Stimulated activated CD8-positive, alpha-beta memory T cell treated with anti-CD3 and anti-CD28 coated beads, Interleukin-15, amount 100 ng/mL, for 24 hours (primary cell): ENCODE data around the gene BHLHE41.

ENCODE experiments used
- DNase-seq: peaks from one replicate; pipeline ENCODE4 v3.0.0-alpha.2; 2020; ENCODE audit warnings: low read depth

Gene BHLHE41

DNA sequence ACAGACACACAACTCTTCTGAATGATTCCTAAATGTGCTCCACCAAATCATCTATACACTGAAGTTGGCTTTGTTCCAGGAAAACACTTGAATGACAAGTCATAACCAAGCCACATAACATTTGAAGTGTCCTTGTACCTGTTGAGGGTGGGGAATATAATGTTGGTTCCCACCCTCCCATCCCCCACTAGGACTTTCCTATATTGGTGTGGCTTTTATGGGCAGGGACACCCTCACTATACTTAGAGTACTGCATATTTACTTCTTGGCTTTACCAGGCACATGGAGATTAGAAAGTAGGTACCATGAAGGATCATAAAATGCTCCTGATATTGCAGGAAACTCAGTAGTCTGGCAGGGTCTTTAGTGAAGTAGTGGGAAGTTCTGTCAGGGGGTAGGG is 9.7 kb upstream of the BHLHE41 start:
- DNase-seq, result no peak

DNA sequence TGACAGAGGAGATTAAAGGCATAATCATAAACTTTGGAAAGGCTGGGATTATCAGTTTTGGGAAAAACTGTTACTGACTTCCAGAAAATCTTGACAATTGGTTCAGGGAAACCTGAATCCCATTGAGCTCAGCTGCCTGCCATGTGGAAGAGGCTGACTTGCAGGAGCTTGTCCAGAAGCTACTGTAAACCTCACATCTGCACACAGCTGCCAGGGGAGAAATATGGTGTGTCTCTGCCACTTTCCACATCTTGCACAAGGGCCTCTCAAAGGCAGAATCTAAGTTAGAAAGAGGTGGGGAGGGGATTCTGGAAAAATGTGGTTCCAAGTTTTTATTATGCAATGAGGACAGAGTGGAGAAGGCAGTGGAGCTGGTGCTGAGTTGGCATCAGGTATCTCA is 8.7 kb upstream of the BHLHE41 start:
- no peak for DNase-seq

DNA sequence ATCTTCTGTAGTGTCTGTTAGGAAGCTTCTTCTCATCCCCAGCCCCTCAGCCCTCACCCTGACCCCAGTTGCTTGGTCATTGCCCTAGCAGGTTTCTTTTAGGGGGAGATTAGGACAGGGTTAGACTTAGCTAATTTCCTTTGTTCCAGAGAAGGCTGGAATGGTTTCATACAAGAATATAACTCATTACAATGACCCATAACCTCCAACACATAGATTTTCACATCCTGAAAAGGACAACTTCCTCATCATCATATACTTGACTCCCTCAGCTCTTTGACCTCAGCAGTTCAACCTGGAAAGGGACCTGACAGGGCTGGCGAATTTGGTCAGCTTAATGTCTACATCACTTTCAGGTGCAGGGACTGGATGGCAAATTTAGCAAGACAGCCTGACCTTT is 8.0 kb upstream of the BHLHE41 start:
- DNase-seq, result no peak

DNA sequence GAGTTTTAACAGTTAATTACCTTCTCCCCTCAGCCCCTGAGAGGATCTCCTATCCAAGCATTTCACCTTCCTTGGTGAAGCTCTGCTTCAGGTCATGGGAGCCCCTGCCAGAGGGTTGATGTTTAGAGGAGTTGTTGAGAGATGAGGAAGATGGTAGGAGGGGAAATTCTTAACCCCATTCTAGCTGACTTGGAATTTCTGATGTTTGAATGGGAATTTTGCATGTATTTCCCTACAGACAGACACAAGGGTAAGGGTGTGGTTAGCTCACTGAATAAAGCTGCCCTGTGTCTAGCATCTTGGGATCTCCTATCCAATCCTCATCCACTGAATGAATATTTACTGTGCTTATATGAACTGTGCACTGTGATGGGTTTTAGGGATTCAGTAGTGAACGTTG is 7.1 kb upstream of the BHLHE41 start:
- no peak for DNase-seq

DNA sequence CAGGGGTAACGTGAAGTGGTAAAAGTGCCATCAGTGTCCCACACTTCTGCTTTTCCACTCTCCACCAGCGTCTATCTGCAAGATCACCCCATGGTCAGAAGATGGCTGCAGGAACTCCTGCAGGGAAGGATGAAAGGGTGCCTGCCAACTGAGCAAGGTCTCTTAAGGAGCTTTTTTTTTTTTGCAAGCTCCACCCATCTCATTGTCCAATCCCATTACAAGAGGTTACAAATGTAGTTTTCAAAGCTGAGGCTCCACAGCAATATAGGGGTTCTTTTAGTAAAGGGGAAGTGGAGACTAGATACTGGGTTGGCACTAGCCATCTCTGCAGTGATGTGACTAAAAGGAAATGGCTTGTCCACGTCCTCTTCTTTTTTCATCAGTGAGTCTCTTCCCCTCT is 5.9 kb upstream of the BHLHE41 start:
- no peak for DNase-seq

DNA sequence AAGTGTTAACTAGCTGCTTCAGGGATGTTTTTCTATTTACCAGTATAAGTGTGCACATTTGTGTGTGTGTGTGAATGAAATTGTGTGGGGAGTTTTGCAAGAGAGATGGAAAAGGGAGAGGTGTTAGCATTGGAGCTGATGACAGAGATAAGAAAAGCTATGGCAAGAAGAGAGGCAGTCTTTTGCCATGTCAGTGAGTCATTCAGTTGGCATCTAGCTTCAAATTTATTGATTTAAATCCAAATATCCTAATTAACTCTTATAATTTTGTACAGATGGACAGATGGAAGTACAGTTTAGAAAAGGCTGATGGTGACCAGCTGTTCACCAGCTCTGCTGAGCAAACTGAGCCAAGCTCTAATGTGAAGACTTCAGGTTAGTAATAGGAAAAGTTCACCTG is 3.3 kb upstream of the BHLHE41 start:
- no peak for DNase-seq

DNA sequence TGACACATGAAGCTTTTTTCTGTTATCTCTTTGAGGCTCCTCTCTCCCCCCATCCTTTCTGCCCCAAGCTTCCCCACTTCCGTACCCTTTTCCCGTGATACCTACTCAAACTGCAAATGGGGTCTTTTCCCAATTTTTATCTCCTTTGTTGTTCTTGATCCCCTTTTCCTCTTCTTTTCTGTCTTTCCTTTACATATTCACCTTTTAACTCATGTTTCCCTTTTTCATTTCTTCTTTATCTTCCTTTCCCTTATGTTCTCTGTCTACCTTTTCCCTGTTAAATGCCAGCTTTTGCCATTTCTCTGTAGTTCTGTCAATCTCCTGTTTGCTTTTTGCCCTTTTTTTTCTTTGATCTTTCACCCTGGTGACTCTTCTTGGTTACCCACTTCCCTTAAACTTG is 2.6 kb upstream of the BHLHE41 start:
- DNase-seq, result no peak

DNA sequence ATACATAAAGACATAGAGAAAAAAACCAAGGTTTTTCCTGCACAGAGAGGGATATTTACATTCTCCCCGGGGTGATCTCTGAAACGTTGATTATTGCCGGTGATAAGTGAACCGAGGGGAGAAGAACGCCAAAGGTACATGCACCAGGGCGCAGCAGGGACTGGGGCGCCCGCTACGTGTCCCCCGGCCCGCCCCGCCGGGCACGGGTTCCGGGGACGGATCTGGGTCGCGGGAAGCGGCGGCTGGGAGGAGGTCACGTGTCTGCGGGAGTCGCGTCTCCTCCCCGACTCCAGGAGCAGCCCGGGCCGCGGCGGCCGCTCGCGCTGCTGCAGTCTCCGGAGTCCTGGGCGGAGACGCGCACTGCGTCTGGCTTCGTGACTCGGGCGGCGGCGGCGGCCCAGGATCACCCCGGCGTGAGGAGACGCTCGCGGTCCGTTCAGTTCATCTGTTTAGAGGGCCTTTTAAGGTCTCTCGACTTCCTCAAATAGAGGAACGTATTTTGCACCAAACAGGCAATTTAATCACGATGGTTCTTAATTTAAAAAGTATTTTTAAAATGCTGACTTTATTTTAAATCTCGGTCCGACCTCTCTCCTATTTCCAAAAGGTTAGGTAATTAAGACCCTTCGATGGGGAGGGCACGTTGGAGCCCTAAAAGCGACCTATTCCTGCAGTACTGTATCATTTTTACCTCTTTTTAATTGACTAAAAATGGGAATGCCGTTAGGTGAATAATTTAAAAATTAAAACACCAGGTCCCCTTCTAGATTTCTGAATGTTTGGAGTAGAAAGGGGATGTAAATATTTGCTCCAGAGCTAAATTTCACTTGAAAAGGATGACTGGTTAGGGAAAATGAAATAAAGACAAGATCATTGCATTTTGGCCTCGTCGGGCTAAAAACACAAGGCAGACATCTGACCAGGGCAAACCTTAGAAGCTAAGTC is 1.8 kb upstream of the BHLHE41 start:
- DNase-seq, result no peak

DNA sequence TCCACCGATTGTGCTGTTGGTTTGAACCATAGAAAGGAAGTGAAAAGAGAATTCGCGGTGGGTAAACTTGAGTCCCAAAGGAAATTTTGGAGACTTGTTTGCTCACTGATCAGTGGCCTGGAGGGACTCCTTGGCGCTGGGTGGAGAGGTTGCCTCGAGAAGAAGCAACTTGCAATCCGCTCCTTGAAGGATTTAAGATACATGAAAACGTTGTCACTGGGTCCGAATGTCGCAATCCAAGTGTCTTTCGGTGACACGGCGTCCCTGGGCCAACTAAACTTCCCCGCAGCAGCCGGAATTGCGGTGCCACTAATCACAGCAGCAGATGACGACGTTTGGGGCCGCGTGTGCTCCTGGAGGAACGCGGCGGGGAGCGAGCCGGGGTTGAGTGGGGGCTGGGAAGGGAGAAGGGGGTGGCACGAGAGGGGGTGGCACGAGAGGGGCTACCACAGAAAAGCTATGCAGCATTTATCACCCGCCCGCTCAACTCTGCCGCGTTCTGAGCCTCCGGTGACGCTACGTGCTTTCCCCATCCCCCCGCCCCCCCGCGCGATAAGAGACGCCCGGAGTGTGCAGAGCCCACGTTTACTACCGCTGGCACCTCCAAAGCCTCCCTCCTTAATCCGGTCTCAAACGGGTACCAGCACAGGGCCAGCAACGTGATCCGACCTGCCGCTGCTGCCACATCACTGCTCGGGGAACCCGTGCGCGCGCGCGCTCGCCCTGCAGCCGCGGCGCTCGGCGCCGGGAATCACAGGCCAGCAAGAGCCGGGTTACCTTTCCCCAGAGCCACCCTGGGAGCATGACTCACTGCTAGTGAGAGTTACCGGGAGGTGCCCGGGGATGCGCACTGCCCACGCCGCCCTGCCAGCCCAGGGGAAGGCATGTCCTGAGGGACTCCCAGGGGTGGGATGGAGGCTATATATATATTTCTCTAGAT is 833 bp upstream of the BHLHE41 start:
- no peak for DNase-seq

DNA sequence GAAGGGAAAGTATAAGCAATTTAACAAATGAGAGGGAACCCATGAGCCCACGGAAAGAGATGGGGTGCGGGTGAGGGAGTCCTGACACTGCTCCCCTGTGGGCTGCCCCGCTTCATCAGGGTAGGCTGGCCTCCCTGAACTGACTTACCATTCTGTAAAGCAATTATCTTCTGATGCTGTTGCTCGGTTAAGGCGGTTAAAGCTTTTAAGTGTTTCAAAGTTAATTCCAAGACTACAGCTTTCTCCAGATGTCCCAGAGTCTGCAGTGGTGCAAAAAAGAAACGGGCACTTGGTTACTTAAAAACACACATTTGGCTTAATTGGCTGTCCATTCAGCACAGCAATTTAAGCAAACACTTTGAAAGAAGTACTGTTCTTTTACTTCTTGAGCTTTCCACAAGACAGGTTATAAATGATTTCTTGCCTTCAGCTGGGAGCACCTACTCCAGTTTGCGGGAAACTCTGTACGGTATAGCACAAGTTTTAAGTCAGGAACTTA is 1.3 kb downstream of the BHLHE41 start:
- DNase-seq, result no peak

DNA sequence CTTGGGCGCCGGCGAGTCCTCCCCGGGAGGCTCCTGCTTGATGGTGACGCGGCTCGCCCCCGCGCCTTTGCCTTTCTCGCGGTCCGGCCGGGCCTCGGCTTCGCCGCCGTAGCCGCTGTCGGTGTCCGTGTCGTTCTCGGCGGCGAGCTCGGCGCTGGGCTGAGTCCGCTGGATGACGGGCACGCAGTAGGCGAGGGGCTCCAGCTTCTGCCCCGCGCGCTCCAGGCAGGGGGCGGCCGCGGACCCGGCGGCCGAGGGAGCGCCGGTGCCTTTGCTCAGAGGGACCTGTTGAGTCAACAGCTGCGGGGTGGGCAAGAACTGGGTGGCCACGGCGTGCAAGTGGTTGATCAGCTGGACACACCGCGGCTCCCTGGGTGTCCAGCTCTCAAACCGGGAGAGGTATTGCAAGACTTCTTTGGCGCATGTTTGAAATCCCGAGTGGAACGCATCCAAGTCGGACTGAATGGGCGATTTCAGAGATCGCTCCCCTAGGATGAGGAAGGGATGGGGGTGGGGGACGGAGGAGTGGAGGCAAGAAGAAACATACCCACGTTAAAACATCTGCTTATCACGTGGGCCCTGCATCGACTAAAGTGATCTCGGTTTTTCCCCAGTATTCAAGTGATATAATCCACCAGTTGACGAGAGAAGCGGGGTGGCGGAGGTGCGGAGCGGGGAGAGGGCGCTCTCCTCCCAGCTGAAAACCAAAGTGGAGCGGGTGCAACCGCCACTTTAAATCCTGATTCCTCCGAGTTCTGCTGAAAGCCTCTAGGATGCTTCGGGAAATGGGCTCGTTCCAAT is 2.0 kb downstream of the BHLHE41 start:
- no peak for DNase-seq

DNA sequence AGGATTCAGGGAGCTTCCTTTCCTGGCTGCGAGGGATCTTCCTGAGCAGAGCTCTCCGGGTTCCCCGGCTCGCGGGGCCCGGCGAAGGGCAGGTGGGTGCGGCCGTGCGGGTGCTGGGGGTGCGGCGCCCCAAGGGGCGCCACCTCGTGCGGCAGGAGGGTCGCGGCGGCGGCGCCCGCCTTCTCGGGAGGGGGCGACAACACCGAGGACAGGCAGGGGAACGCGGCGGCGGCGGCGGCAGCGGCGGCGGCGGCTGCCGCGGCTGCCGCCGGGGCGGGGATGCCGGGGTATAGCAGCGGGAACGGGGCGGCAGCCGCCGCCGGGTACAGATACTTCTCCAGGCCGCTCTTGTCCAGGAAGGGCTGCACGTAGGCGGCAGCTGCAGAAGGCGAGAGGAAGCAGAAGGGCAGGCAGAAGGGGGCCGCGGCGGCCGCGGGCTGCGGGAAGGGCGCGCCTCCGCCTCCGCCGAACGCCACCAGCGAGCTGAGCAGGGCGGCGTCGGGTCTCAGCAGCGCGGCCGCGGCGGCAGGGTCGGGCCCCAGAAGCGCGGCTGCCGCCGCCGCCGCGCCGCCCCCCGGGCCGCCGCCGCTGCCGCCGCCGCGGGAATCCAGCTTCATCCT is 2.7 kb downstream of the BHLHE41 start:
- no peak for DNase-seq

DNA sequence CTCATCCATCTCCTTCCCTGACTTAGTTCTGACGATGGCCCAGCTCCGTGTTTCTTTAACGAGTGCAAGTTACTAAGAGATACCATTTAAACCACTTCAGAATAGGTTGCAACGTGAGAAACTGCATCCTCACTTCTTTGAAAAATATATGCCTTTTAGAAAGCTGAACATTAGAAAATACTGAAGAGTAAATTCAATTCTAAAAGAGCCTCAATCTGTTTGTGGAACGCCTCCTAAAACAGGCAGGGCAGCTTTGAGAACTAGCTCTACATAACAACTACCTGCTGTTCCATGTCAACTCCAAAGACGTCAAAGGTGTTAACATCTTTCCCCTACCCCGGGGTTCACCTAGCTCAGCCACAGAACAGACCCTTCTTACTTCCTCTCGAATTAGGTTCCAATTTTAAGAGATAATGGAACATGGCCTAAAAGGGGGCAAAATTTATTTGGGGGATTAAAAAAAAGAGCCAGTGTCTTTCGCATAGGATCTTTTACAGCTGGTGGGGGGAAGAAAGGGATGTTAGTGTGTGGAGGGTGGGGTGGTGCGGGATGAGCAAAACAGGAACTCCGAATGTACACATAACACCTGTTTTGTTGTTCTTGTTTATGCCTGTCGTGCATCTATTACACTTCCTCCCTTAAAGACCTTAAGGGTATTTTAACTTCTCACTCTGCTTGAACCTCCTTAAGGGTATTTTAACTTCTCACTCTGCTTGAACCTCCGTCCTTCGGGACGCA is 3.3 kb downstream of the BHLHE41 start:
- DNase-seq, result no peak

DNA sequence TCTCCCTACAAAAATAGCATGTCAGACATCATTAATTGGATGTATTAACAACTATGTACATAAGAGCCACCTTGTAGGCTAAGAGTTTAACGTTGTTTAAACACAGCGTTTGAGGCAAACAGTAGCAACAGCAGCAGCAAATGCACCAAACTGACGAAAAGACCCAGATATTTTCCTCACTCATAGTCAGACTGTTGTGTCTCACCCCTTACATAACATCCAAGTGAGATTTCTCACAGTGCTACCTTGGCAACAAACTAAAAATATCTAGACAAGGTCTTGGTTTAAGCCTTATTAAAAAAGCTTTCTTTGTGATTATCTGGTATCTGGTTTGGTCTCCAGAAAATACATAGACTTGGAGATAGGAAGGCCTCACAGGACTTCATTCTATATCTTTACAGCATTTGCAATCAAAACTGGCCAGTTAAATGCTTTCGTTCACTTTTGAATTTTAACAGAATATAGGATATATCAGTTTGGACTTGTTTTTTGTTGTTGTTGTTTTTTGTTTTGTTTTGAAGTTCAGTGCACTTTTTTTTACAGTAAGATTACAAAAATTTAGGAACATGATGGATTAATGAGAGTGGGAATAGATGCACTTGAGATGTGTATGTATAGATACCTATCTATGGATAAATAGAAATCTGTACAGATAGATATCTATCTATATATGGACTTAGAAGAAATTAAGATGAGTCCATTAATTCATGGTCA is 4.1 kb downstream of the BHLHE41 start:
- no peak for DNase-seq

DNA sequence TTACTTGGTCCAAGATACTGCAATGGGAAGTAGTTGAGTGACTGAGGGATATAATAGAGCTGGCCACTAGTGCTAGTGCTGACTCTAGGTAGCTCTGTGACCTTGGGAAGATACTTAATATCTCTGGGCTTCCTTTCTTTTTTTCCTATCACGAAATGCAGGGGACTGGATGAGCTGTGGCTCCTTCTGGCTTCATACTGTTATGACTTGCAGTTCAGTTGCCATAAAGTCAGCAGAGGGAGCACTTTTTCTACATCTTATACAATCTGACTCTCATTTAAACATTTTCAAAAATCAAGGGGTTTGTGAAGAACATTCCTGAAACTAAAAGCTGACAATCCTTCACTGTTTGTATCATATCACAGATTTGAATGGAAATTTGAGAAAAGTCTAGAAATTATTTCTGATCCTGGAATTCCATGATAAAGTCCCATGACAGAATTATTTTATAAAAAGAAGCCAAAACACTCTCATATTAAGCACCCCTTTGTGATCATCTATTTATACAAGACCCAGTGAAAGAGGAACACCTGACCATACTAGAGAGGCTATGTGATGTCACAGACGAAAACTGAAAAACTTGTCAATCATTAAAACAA is 5.3 kb downstream of the BHLHE41 start:
- DNase-seq, result no peak

DNA sequence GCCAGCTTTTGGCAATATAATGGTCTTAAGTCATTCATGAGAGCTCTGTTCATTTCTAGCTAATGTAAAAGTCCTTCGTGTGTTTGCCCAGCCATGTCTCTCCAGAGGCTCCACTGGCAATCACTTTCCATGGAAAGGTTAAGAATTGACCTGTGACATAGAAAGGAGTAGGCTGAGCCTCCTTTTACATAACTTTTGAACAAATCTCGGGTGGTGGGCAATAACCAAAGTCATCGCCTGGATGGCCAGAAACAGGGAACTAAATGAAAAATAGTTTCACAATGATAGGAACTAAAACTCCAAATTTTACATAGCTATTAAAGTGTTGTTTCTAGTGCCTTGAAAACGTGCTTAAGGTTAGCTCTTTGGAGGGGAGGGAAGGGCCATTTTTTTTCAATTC is 6.5 kb downstream of the BHLHE41 start:
- no peak for DNase-seq

DNA sequence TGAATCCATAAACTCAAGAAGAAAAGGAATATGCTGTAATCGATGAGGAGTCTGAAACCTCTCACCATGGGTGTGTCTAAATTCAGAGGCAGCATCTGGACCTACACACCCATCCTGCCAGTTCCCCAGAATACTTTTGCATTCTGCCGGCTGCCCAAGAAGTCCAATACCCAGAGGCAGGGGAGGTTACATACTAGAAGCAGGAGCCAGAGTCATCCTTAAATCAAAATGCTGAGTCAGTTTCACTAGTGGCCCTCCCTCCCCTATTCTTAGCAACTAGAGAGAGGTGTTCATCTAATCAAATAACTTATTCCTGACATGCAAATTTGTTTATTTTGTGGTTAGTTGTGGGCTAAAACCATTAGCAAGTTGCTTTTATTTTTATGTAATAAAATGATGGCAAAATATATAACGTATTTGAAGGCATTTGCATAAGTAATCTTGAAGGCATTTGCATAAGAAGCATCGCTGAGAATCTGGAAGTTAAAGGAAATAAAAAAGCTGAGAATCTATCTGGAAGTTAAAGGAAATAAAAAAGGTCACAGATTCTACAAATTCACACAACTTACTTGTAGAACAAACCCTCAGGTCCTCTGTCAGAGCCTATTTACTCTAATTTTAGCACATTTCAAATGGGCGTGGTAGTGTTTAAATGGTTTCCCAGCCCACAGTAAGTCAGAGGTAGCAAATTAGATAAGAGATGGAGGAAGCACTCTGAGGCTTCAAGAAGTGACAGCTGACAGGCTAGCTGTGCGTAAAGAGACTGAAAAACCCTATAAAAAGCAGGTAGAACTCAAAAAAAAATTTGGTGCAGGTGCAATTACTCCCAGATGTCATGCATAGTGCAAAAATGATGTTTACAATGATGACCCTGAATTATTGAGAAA is 7.8 kb downstream of the BHLHE41 start:
- no peak for DNase-seq

DNA sequence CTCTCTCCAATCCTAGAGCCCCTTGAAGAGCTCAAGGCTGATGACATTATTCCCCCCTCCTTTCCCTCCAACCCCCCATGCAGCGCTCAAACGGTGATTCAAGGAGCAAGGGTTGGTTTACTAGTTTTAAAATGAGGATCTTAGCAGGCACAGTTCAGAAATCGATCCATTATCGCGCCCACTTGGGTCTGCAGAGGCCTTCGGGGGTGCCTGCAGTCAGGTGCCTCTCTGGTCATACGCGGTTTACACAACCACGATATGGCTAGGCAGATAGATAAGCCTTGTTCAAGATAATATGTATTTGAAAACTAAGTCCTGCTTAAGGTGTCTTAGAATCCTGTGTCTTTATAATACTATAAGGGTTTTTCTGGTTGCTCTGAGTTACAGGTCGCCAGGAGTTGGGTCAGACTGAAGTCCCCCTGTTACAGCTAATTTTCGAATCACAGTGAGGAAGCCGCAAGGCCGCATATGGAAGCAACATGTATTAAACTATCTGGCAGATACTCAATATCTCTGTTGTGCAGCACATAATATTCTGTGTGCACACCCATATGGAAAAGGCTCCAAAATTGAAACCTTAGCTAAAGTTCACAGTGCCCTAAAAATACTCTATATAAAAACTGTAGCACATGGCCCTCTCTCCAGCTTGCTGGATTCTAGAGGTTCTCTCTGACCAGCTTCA is 10.0 kb downstream of the BHLHE41 start:
- DNase-seq, result no peak
